ENCODE results near the gene MMP17.

MMP17 gene

GRCh38 chr12:131885543-131886057 is 57.4 kb downstream of the MMP17 start:
- TF ChIP-seq, protein P1, sequence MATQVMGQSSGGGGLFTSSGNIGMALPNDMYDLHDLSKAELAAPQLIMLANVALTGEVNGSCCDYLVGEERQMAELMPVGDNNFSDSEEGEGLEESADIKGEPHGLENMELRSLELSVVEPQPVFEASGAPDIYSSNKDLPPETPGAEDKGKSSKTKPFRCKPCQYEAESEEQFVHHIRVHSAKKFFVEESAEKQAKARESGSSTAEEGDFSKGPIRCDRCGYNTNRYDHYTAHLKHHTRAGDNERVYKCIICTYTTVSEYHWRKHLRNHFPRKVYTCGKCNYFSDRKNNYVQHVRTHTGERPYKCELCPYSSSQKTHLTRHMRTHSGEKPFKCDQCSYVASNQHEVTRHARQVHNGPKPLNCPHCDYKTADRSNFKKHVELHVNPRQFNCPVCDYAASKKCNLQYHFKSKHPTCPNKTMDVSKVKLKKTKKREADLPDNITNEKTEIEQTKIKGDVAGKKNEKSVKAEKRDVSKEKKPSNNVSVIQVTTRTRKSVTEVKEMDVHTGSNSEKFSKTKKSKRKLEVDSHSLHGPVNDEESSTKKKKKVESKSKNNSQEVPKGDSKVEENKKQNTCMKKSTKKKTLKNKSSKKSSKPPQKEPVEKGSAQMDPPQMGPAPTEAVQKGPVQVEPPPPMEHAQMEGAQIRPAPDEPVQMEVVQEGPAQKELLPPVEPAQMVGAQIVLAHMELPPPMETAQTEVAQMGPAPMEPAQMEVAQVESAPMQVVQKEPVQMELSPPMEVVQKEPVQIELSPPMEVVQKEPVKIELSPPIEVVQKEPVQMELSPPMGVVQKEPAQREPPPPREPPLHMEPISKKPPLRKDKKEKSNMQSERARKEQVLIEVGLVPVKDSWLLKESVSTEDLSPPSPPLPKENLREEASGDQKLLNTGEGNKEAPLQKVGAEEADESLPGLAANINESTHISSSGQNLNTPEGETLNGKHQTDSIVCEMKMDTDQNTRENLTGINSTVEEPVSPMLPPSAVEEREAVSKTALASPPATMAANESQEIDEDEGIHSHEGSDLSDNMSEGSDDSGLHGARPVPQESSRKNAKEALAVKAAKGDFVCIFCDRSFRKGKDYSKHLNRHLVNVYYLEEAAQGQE (IDR thresholded peaks at IDR 0.05; ENCODE audit: insufficient read depth in 1 of 2, low read depth in 2 of 2, low read length in 2 of 2): no peak
- TF ChIP-seq FOXP2 (optimal IDR thresholded peaks at IDR 0.05; ENCODE audit: borderline replicate concordance, extremely low read depth, extremely low read length, insufficient read depth) (no peak), POLR2AphosphoS5 (IDR thresholded peaks at IDR 0.05; ENCODE audit: low read depth, low read length) (no peak), TAF1 (IDR thresholded peaks at IDR 0.05; ENCODE audit: borderline replicate concordance, insufficient read depth, low read length) (no peak), SIN3A (IDR thresholded peaks at IDR 0.05; ENCODE audit: borderline replicate concordance, insufficient read depth, low read length) (no peak)

GRCh38 chr12:131892711-131893604 is 64.8 kb downstream of the MMP17 start:
- TF ChIP-seq, protein P1 (IDR thresholded peaks at IDR 0.05; ENCODE audit: insufficient read depth in 1 of 2, low read depth in 2 of 2, low read length in 2 of 2): no peak
- TF ChIP-seq FOXP2 (optimal IDR thresholded peaks at IDR 0.05; ENCODE audit: borderline replicate concordance, extremely low read depth, extremely low read length, insufficient read depth) (no peak), POLR2AphosphoS5 (IDR thresholded peaks at IDR 0.05; ENCODE audit: low read depth, low read length) (no peak), TAF1 (IDR thresholded peaks at IDR 0.05; ENCODE audit: borderline replicate concordance, insufficient read depth, low read length) (no peak), SIN3A (IDR thresholded peaks at IDR 0.05; ENCODE audit: borderline replicate concordance, insufficient read depth, low read length) (no peak)

DNA sequence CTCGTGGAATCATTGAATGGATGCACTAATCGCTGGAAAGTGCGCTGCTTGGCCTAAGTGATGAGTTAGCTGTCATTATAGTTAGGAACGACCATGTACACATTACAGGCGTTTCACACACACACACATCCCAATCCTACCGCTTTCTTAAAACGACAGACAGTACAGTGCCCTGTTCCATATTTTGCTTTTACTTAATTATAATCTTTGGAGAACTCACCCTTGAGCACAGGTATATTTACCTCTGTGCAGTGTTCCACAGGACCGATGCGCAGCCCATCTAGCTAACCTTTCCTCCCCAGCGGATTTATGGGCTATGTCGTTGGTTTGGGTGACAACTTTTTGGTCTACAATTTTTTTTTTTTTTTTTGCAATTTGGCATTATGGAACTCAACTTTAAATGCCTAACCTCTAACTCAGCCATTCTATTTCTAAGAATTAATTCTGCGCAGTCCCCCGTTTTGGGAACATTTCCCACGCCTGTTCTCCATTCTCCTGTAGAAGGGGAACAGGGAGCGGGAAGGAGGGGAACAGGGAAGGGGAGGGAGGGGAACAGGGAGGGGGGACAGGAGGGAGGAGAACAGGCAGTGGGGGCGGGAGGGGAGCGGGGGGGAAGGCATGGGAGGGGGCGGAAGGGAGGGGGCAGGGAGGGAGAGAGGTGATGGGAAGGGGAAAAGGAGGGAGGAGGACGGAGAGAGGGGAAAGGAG is 65.6 kb downstream of the MMP17 start:
- TF ChIP-seq SIN3A (IDR thresholded peaks at IDR 0.05; ENCODE audit: borderline replicate concordance, insufficient read depth, low read length): no peak
- TF ChIP-seq, protein P1 (IDR thresholded peaks at IDR 0.05; ENCODE audit: insufficient read depth in 1 of 2, low read depth in 2 of 2, low read length in 2 of 2): no peak
- TF ChIP-seq TAF1 (IDR thresholded peaks at IDR 0.05; ENCODE audit: borderline replicate concordance, insufficient read depth, low read length): no peak

GRCh38 chr12:131894313-131894860 is 66.2 kb downstream of the MMP17 start, which contains the start of gene ULK1:
Gene ULK1 (plus strand): TSS chr12:131894622. CDS start chr12:131895002, 380 bp downstream.
- TF ChIP-seq TAF1 (IDR thresholded peaks at IDR 0.05; ENCODE audit: borderline replicate concordance, insufficient read depth, low read length) (0 out of 2 replicates have a peak, but pooled peaks have one; percentile 69), FOXP2 (optimal IDR thresholded peaks at IDR 0.05; ENCODE audit: borderline replicate concordance, extremely low read depth, extremely low read length, insufficient read depth) (no peak), POLR2AphosphoS5 (IDR thresholded peaks at IDR 0.05; ENCODE audit: low read depth, low read length) (peak; percentile 94), SIN3A (IDR thresholded peaks at IDR 0.05; ENCODE audit: borderline replicate concordance, insufficient read depth, low read length) (no peak)
- TF ChIP-seq, protein P1 (IDR thresholded peaks at IDR 0.05; ENCODE audit: insufficient read depth in 1 of 2, low read depth in 2 of 2, low read length in 2 of 2): no peak

Measured in PFSK-1 (cell line).